HG03558 (cell line): ENCODE data around the gene CCDC78.
"Not testable (repeated sequence)": the region's sequence is repeated elsewhere in the genome, so short reads cannot be mapped to it uniquely, and the experiment has no call there.

Source experiments
- ATAC-seq: cut with Tn5 transposase; IDR thresholded peaks from one replicate; pipeline ENCODE4 v1.9.1; 2021; ENCODE audit warnings: moderate number of reproducible peaks; ENCODE audit not compliant: unreplicated experiment; ENCODE audit errors: extremely low read depth

The CCDC78 gene

GRCh38 chr16:761625-762513 is 35.6 kb upstream of the CCDC78 start:
- no peak for ATAC-seq

- ATAC-seq, result no peak
Measured at GRCh38 chr16:760545-761343, 34.5 kb upstream of the CCDC78 start, which contains the start of gene MSLN. TSS of gene MSLN (plus strand) at chr16:760734. CDS start at chr16:762681, 1,947 bp downstream.

GRCh38 chr16:760065-760464 is 33.8 kb upstream of the CCDC78 start:
- ATAC-seq, result no peak

- ATAC-seq, result no peak
Measured at GRCh38 chr16:759110-759910, 33.1 kb upstream of the CCDC78 start.

GRCh38 chr16:756428-756827 is 30.2 kb upstream of the CCDC78 start:
- ATAC-seq, result no peak

GRCh38 chr16:754656-755055 is 28.4 kb upstream of the CCDC78 start:
- ATAC-seq, result no peak

- not testable (repeated sequence) for ATAC-seq
Measured at GRCh38 chr16:754121-754607, 27.9 kb upstream of the CCDC78 start.

- no peak for ATAC-seq
Measured at GRCh38 chr16:752007-752312, 25.7 kb upstream of the CCDC78 start.

- ATAC-seq, result no peak
Measured at GRCh38 chr16:751152-752006, 25.1 kb upstream of the CCDC78 start.

- ATAC-seq, result no peak
Measured at GRCh38 chr16:750485-750884, 24.2 kb upstream of the CCDC78 start.

GRCh38 chr16:749010-749409 is 22.8 kb upstream of the CCDC78 start:
- no peak for ATAC-seq

- ATAC-seq, result no peak
Measured at GRCh38 chr16:747978-748746, 21.9 kb upstream of the CCDC78 start.

- ATAC-seq, result no peak
Measured at GRCh38 chr16:746637-747036, 20.4 kb upstream of the CCDC78 start.

GRCh38 chr16:745739-746138 is 19.5 kb upstream of the CCDC78 start:
- ATAC-seq, result no peak

- no peak for ATAC-seq
Measured at GRCh38 chr16:743794-744500, 17.7 kb upstream of the CCDC78 start.

- ATAC-seq, result not testable (repeated sequence)
Measured at GRCh38 chr16:742894-743293, 16.7 kb upstream of the CCDC78 start.

- no peak for ATAC-seq
Measured at GRCh38 chr16:741986-742629, 15.9 kb upstream of the CCDC78 start.
